ENCODE results near the gene ZYG11A.

GRCh38 chr1:52925571-52926005 is 83.0 kb downstream of the ZYG11A start:
- no peak for TF ChIP-seq ZNF114 (tag by site-specific recombination; IDR thresholded peaks at IDR 0.05)
- no peak for TF ChIP-seq ZNF24 (tag by site-specific recombination; IDR thresholded peaks at IDR 0.05)
- no peak for TF ChIP-seq PBX3 (CRISPR knock-in tag; IDR thresholded peaks at IDR 0.05)
- TF ChIP-seq ZNF600 (tag by site-specific recombination; IDR thresholded peaks at IDR 0.05): no peak
